Upper lobe of left lung (tissue), 4 donors: ENCODE data around the gene HOXB4.

Experiments used
- EP300 ChIP-seq, 4 donors: sonication (generic); formaldehyde crosslinking; IDR thresholded peaks; one replicate each; pipeline ENCODE4 v1.5.1; 2017; ENCODE audit warnings: antibody characterized with exemption in 4 of 4, control low read depth in 2 of 4
- POLR2A ChIP-seq, 4 donors: fragments of 450-650 bp; IDR thresholded peaks; one replicate each; pipeline ENCODE4 v1.5.1; 2016 to 2017; ENCODE audit warnings: antibody characterized with exemption in 4 of 4, mild to moderate bottlenecking in 2 of 4
- POLR2AphosphoS5 ChIP-seq, 2 donors: sonication (generic); formaldehyde crosslinking; IDR thresholded peaks; one replicate each; pipeline ENCODE4 v1.5.1; 2017; ENCODE audit warnings: antibody characterized with exemption in 2 of 2
- TF ChIP-seq, protein P1 (sequence below), 6 experiments: fragments of 450-650 bp in 4 of 6; fragments of 200-600 bp in 2 of 6; sonication (generic) in 2 of 6; IDR thresholded peaks; one replicate each; pipeline ENCODE4 v1.5.1; 2016 to 2019; ENCODE audit warnings: antibody characterized with exemption in 6 of 6

DNA sequence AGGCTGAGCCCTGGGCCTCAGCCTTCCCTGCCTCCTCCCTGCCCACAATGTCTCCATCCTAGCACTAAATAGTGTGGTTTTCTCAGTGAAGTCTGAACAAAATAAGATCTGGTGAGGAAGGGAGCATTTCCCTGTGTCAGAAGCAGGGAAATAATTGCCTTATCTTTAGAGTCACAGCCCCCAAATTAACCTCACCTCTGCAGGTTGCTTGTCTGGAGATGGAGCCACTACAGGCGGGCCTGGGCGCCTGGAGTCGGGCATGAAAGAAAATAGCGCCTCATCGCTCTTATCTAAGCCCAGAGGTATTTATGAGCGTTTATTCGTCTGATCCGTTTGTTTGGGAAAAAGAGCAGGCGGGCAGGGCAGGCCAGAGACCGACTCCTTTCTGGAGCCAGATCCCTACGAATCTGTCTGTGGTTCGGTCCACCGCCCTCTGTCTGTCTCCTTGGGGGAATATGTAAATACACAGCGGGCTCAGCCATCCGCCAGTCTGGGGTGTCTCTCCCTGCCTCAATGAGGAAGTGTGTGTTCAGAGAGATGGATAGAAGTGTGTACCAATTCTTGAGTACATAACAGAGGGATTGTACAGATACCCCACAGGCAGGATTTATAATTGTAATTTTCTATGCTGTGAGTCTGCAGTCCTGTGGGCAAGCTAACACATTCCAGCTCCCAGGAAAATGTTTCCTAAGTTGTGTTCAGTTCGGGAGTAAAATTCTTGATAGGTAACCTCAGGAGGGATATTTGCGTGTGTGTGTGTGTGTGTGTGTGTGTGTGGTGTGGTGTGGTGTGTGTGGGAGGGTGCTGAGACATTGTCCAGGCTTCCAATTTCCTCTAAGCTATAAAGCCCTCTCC is 22.3 kb upstream of the HOXB4 start:
- TF ChIP-seq POLR2A (IDR thresholded peaks at IDR 0.05) (no peak), EP300 (IDR thresholded peaks at IDR 0.05) (no peak), POLR2AphosphoS5 (IDR thresholded peaks at IDR 0.05) (no peak)
- TF ChIP-seq, protein P1, sequence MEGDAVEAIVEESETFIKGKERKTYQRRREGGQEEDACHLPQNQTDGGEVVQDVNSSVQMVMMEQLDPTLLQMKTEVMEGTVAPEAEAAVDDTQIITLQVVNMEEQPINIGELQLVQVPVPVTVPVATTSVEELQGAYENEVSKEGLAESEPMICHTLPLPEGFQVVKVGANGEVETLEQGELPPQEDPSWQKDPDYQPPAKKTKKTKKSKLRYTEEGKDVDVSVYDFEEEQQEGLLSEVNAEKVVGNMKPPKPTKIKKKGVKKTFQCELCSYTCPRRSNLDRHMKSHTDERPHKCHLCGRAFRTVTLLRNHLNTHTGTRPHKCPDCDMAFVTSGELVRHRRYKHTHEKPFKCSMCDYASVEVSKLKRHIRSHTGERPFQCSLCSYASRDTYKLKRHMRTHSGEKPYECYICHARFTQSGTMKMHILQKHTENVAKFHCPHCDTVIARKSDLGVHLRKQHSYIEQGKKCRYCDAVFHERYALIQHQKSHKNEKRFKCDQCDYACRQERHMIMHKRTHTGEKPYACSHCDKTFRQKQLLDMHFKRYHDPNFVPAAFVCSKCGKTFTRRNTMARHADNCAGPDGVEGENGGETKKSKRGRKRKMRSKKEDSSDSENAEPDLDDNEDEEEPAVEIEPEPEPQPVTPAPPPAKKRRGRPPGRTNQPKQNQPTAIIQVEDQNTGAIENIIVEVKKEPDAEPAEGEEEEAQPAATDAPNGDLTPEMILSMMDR (IDR thresholded peaks at IDR 0.05), result no peak
